ENCODE data around the gene RNF214.
A peak's percentile ranks its signal among the peaks of the same experiment; 100 is the strongest.

The RNF214 gene

DNA sequence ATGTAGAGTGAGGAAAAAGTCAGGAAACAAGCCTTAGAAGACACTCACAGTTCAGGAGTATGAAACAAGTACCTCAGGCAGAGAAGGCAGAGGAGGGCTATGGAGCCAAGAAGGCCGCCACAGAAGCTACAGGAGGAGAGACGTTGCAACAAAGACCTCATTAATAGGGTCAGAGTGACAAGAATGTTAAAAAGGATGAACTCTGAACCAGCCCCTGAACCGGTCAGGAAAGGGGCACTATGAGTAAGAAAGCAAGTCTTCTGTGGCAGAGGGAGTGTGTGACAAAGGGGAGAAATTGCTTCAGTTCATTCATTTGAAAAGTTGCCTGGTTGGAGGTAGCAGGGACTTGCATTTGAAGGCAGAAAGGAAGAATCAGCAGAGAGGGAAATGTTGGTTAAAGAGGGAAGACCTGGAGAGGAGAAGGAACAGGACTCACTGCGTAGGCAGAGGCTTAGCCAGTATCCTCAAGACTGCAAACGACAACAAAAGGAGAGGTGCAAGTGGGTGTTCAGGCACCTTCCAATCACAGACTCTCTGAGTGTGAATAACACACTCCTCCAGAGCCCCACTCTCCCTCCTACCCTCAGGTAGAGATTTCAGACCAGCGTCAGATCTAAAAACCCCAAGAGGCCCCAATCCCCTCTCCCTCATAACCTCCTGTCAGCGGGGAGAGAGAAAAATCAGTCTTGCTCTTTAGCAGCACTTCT, 17.9 kb upstream of the RNF214 start:
- no peak for DNase-seq (ENCODE audit: low read depth)

DNA sequence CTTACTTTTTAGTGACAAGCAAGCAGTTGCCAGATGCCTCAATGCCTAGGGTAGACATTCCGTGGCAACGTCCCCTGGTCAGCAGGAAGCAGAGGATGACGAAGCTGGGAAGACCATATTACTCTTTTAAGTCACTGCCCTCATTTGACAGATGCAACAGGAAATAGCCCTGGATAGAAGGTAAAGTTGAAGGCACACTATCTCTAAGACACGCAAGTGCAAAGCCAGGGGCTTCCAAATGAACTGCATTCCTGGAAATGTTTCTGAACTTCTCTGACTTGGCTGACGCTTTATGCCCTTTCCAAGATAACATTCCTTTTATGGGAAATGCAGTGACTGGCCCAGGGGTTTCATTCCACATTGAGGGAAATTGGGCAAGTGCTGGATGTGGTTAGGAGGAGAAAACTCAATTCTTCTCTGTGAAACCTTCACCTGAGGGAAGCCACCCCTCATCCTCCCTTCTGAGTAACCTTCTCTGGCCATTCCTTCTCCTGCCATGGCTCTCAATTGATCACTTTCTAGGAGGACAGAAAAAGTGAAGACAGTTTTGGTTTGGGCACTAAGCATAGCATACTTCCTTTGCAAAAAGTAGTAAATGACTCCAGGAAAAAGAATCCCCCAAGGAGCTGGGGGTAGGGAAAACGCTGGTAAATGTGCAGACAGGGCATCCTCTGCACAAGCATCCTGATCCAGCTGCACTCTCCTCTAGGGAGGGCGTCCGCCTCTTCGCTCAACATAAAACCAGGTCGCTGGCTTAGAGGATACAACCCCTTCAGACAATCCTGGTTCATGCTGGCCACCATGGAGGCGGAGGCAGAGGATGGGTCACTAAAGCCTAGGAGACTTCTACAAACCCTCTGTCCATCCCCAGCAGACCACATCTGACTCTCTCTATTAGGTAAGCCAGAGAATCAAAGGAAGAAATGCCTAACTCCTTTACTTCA, 15.1 kb upstream of the RNF214 start:
- no peak for DNase-seq (ENCODE audit: low read depth)

DNA sequence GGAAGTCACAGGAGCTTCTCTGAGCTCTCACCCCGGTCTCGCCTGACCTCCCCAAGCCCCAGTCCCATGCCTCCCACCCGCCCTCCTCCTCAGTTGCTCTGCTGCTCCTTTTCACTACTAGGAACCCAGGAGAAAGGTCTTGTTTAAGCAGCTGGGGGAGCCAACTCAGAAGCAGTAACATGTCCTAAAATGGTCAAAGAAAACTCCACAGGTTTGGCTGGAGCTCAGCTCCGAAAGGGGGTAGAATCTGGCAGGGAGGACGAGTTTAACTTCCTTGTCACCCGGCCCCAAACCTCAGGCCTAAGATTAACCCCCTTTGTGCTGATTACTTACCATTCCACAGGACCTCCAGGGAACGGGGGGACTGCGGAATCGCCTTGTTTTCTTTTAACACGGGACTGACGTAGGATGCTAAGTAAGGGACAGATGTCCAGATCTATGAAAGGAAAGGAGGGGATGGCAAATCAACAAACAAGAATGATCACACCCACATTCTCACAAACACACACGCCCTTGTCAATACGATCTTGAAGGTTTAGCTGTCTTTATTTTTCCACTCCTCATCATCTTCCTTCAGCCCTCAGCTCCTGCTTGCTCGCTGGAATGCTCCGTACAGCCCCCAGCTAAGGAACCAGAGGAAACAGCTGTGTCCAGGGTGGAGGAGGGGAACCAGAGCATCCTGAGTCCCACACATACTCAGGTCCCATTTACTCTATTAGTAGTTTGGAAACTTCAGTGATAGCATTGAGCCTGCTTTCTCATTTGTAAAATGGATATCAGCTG, 14.1 kb upstream of the RNF214 start:
- no peak for DNase-seq (ENCODE audit: low read depth)

DNA sequence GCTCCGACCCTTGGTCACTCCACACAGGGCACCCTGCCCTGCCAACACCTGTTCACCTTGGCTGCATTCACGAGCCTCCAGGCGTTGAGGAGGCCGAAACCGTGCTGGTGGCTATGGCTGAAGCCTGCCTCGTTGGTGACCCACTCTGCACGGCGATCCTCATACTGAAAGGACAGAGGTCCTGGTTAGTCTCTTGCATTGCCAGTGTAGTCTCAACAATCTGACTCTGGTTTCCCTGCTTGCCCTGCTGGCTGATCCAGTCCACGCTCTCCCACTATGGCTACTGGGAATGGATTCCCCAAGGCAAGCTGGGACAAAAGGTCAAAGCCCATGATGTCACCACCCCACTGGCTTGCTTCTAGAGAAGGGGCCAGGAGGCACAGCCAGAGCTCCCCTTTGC, 13.5 kb upstream of the RNF214 start:
- DNase-seq (ENCODE audit: low read depth), result no peak

DNA sequence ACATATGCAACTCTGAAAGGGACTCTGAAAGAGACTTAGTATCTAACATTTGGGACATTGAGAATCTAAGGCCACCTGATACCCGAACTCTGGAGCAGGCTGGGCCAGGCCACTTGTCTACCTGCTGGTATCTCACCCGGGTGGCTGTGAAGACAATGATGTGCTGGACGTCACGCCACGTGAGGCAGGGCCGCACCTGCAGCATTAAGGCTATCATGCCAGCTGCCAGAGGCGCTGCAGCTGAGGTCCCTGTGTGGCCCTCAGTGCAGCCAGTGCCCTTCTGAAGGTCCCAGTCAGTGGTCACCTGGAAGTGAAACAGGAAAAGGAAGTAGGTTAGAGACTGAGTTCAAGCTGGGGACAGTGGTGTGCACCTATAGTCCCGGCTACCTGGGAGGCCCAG, 13.0 kb upstream of the RNF214 start:
- no peak for DNase-seq (ENCODE audit: low read depth)

DNA sequence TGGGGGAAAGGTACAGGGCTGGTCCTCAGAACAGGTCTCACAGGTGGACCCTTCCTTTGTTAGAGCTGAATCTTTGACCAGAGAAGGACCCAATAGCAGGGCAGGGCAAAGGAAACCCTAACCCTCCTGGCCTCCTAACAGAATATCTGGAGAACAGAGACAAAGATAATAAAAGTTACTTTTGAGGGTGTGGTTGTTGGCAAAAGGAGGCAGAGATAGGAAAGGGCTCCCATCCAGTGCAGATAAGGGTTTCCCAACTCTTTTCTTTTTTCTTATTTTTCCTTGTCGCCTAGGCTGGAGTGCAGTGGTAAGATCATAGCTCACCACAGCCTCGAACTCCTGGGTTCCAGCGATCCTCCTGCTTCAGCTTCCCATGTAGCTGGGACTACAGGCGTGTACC, 12.5 kb upstream of the RNF214 start:
- no peak for DNase-seq (ENCODE audit: low read depth)

DNA sequence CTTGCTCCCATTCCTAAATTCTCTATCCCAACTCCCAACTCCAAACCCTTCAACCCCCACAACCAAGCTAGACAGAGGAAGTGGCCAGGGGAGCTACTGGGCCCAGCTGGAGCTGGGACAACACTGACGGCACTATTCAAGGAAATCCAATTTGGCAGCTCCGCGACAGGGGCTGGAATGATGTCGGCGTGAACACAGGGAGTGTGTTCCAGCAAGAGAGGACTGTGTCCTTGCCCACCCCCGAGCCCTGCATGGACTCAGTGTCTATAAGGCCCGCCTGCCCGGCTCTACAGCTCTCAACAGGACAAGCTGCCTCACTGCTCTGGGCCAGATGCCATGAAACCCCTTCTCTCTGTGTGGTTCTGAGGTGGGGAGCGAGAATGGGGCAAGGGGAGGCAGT, 11.9 kb upstream of the RNF214 start:
- no peak for DNase-seq (ENCODE audit: low read depth)

DNA sequence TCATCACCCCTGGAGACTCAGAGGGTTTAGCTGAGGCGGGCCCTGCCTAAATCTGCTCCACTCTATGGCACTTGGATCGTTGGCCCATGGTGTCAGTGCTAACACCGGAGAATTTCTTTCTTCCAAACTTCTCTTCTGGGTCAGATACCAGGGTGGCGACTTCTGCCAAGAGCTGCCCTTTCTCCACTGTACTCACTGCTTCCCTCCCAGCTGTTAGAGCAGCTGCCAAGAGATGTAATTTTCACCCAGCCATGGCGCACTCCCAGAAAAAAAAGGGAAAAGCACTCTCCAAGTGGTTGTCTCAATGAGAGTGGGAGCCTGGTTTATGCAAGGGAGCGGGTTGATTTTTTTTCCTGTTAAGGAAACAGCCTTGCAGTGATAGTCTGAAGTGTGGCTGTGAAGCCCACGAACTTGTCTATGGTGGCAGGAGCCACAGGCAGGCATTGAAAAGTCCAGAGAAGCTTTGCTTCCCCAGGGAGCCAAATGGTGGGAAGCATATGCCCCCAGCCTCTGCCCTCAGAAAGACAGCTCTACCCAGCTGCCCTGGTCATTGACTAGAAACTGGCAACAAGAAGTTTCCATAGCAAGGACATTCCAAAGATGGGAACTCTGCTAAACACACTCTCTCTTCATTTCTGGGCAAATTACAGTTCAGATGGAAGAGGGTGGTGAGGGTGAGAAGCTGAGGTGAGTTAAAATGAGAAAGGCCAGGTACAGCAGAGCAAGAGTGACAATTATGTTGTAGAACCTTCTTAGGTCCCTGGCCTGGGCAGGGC, 11.3 kb upstream of the RNF214 start:
- DNase-seq (ENCODE audit: low read depth), result no peak

DNA sequence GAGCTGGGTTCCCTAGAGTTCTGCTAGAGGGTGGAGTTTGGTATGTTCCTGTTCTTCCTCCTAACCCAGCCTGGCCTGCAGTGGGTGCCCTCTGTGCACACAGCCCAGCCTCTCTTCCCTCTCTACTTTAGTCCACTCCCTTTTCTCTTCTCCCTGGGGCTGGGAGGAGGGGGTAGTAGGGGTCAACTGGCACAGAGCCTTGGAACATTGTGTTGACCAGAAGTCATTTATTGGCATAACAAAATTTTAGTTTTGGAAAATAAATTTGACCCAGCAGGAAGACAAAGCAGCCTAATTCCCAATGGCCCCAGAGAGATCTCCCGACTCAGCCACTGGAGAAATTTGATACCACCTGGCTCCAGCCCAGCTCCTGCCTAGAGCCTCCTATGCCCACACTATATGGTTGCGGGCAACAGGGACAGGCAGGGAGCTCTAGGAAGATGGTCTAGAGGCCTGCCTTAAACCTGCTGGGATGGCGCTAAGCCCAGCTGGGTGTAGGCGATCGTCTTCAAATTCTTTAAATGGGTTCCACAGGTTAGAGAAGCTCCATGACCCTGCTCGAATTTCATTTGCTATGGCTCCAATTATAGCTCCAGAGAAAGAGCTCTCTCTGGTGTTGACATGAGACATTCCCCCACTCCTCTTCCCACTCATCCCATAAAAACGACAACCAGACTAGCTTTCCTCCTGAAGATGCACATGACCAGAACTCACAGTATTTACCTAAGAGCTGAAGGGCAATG, 10.5 kb upstream of the RNF214 start:
- no peak for DNase-seq (ENCODE audit: low read depth)

DNA sequence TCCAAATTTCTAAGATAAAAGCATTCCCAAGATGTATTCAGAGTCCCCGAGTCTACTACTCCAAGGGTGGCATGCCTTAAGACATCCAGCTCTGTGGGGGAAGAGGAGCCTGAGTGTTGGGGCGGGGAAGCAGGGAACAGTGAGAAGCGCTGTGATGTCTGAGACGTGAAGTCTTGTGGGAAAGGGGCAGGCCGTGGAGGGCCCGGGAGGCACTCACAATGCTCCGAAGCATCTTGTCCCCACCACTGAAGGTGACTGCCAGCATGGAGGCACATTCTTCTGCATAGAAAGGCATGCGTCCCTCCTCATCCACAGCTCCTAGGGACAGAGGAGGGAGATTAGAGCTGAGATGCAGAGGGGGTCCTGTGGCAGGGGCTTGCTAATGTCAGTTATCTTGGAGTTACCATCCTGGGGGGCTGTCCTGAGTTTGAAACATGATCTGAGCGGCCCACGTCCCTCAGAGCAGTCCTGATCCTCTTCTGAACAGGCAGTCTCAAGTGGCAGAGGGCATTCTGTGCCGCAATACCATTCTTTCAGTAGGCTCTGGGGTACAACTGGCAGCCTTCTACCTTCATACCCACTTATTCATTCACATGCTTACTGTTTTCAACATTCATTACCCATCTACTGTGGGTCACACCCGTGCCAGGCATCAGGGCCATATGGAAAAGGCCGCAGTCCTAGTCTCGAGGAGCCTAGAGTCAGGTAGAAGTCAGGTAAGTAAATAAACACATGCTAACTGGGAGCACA, 9.3 kb upstream of the RNF214 start:
- no peak for DNase-seq (ENCODE audit: low read depth)

DNA sequence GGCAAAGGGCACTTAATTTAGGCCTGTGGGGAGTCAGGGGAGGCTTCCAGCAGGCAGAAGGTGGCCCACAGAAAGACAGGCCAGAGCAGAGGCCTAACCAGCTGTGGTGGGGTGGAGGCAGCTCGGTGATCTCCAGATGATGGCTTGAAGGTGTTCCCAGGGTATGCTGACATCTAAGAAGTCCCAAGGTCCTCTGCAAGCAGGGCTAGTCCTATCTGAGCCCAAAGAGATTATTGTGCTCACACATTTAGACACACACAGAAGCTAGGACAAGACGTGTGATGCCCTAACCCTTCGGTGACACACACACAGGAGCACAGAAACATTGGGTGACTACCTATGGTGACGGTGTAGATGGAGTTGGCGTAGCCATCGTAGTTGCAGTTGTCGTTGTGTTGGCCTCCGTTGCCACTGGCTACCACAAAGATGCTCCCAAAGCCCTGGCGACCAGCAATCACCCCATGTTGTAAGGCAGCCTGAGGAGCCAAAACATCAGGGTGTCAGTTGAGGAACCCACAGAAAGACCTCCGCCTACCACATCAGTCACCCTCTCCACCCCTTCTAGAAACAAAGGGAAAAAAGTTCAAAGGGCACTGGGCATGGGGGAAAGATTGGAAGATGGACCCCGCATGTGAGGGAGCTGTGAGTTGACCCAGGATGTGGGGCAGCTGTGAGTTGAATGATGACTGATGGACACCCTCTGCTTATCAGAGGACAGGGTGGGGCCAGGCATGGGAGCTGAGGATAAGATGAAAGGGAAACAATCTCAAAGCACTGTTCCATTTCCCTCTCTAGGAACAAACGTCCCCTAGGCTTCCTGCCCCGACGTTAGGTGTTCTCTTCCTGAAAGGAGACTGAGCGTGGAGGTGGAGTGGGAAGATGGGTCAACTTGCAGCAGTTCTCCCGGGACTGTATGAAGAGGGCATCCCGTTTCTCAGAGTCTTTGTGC, 8.5 kb upstream of the RNF214 start:
- no peak for DNase-seq (ENCODE audit: low read depth)

DNA sequence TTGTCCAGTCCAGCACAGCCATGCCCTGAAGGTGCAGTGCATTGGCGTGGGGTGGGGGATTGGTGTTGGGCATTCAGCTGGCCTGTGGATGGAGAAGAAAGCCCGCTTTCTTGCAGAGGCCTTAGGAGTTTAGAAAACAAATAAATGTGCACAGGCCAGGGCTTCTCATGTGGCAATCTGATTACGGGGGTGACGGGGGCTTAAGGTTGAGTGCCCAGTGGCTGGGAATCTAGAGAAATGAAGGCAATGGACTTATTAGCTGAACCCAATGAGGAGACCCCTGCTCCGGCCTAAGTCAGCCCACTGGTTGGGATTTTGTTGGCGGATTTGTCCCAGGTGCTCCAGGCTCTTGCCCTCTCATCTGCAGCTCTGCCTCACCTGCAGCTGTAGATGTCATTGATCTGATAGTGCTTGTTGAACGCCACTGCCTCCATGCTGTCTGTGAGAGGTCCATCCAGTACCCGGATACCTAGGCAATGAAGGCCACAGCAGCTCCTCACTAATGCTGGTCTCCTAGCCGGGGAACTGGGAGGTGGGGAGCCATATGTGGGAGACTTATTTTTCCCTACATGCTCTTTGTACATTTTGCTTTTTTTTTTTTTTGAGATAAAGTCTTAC, 6.8 kb upstream of the RNF214 start:
- no peak for DNase-seq (ENCODE audit: low read depth)

DNA sequence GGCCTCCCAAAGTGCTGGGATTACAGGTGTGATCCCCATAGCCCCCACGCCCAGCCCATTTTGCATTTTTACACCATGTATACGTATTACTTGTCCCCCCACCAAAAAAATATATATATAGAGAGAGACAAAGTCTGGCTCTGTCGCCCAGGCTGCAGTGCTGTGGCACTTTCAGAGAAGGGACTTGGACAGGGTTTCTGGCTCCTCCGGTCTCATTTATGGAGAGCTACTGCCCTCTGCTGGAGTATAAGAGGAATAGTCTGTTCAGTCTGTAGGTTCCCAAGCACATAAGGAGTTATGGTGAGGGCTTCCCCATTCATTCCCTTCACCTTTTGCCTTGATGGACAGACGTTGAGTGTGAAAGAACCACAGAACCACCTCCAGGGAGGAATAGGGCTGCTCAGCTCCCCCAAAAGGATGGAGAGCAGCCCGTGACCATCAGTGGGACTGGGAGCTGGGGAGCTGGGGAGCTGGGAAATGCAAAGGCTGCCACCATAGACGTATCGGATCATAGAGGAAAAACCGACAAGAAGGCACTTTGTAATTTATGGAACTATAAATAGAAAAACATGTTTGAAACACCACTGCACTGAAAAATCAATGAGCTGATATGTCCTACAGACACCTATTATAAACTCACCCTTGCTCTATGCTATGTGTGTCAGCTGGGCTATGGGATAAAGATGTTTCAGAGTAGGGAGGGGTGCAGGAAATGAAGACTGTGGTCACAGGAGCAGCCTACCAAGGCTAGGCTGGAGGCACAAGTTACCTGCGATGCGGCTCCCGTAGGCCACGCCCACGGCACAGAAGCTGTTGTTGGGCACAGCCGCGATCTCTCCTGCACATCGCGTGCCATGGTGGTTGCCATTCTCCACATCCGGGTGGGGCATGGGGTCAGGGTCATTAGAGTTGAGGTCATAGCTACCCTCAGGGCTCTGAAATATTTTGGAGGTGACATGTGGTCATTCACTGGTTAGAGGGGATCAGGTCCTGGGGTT, 5.8 kb upstream of the RNF214 start:
- peak; percentile 29 for DNase-seq (ENCODE audit: low read depth)

DNA sequence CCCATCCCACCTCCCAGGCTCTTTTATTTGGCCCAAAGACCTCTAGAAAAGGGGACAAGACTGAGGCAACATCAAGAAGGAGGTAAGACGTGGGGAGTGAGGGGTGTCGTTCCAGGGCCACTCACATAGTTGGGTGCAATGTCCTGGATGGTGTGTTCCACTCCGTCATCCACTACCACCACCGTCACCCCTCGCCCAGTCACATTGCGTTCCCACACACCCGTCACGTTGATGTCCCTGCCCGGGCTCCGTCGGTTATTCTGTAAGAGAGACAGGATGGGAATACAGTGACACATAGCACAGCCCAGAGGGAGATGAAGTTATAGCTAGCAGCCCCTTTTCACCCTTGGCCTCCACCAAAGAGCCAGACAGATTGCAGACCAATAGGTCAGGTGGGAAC, 4.4 kb upstream of the RNF214 start:
- no peak for DNase-seq (ENCODE audit: low read depth)

DNA sequence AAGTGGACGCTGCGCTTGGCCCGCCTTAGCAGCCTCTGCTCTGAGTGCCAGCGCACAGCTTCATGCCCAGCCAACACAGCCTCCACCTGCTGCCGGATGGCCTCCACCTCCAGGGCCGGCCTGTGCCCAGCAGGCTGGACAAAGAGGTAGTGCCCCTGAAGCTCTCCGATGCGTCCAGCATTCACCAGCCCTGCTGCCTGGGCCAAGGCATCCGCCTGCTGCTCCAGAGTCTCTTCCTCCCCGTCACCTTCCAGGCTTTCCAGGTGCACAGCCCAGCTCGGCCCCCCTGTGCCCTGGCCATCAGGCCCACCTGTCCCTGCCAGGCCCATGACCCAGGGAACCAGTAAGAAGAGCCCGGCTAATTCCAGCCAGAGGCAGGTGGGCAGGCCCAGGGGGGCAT, 3.1 kb upstream of the RNF214 start:
- no peak for DNase-seq (ENCODE audit: low read depth)

DNA sequence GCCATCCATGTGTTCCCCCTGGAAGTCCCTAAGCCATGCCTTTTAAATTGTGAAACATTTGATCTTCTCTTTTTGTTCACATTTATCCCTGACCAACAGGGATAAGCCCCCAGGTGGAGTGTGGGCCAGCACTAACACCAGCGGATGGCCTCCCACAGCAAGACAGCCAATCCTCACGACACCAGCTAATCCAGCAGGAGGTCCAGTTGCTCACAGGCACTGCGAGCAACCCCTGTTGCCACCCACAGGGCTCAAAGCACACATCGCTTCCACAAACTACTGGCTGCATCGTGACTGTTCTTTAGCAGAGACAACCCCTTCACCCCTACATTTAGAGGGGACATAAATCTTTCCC, 2.6 kb upstream of the RNF214 start:
- no peak for DNase-seq (ENCODE audit: low read depth)

DNA sequence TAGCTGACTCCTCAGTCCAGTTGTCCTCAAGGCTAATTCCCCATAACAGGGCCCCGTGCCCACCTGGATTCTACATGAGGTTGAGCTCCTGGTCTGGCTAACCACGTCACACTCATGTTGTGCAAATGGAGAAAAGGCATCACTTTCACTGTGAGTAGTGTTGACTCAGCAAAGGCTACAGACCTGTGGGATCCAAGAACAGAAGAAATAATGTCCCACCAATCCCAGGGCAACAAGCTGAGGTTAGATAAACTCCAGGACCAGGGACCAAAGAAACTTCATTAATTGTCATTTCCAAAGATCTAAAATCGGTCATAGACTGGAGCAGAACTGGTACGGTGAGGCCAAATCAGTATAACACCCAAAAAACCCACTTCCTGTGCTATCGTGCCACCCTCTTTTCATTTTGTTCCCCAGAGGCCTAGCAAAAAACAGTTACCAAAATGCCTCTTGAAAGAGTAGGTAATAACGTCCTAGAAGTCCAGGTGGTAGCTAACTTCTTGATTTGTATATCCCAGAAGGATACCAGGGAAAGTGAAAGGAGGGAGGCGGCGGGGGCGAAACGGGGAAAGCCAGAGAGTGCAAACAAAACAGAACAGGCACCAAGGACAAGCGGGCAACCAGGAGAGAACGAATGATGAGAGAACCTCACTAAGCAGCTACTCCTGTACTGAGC, 2.0 kb upstream of the RNF214 start:
- peak; percentile 50 for DNase-seq (ENCODE audit: low read depth)
